ENCODE results near the gene ADAM30.
"Not testable (repeated sequence)": the region's sequence is repeated elsewhere in the genome, so short reads cannot be mapped to it uniquely, and the experiment has no call there.

ADAM30 gene

GRCh38 chr1:119868176-119868575 lies 28.1 kb downstream of the ADAM30 start:
- TF ChIP-seq MYC (IDR thresholded peaks at IDR 0.05; ENCODE audit: low read depth, low read length) (no peak), MAX (IDR thresholded peaks at IDR 0.05; ENCODE audit: low read depth, low read length) (no peak), POLR2A (IDR thresholded peaks at IDR 0.05; ENCODE audit: extremely low read depth, insufficient read length) (no peak)
- TF ChIP-seq, protein P1, sequence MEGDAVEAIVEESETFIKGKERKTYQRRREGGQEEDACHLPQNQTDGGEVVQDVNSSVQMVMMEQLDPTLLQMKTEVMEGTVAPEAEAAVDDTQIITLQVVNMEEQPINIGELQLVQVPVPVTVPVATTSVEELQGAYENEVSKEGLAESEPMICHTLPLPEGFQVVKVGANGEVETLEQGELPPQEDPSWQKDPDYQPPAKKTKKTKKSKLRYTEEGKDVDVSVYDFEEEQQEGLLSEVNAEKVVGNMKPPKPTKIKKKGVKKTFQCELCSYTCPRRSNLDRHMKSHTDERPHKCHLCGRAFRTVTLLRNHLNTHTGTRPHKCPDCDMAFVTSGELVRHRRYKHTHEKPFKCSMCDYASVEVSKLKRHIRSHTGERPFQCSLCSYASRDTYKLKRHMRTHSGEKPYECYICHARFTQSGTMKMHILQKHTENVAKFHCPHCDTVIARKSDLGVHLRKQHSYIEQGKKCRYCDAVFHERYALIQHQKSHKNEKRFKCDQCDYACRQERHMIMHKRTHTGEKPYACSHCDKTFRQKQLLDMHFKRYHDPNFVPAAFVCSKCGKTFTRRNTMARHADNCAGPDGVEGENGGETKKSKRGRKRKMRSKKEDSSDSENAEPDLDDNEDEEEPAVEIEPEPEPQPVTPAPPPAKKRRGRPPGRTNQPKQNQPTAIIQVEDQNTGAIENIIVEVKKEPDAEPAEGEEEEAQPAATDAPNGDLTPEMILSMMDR (IDR thresholded peaks at IDR 0.05; ENCODE audit: low read depth, low read length), result no peak
- DNase-seq (ENCODE audit: low read depth), result no peak
- no peak overlapping the region for H3K4me3 ChIP-seq (ENCODE audit: low read depth, low read length)

DNA sequence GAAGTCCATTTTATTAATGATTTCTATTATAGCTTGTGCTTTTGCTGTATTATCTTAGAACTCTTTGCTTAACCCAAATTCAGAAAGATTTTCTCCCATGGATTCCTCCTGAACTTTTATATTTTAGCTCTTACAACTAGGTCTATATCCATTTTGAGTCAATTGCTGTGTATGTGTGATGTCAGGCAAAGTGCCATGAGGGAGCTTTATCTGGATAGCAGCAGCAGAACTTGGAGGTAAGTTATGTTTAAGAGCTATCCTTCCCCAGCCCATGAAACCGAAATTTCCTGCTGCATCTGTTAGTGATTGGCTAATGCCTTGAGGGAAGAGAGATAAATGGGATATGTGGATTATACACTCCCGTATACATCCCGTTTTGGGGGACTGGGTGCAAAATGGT lies 29.9 kb downstream of the ADAM30 start:
- no peak for DNase-seq (ENCODE audit: low read depth)
- H3K4me3 ChIP-seq (ENCODE audit: low read depth, low read length), result no peak overlapping the region
- TF ChIP-seq MYC (IDR thresholded peaks at IDR 0.05; ENCODE audit: low read depth, low read length) (no peak), POLR2A (IDR thresholded peaks at IDR 0.05; ENCODE audit: extremely low read depth, insufficient read length) (no peak), MAX (IDR thresholded peaks at IDR 0.05; ENCODE audit: low read depth, low read length) (no peak)
- TF ChIP-seq, protein P1 (IDR thresholded peaks at IDR 0.05; ENCODE audit: low read depth, low read length), result no peak

DNA sequence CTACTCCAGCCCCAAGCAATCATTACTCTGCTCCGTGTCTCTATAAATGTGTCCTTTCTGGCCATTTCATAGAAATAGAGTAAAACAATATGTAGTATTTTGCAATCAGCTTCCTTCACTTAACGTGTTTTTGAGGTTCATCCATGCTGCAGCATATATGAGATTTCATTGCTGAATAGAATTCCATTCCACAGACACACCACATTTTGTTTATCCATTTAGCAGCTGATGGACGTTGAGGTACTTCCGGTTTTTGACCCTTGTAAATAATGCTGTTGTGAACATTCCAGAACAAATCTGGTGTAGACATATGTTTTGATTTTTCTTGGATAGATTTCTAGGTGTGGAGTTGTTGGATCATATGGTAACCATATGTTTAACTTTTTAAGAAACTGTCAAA lies 30.7 kb downstream of the ADAM30 start:
- no peak overlapping the region for H3K4me3 ChIP-seq (ENCODE audit: low read depth, low read length)
- DNase-seq (ENCODE audit: low read depth), result no peak
- TF ChIP-seq, protein P1 (IDR thresholded peaks at IDR 0.05; ENCODE audit: low read depth, low read length), result no peak
- no peak for TF ChIP-seq MYC (IDR thresholded peaks at IDR 0.05; ENCODE audit: low read depth, low read length)
- TF ChIP-seq POLR2A (IDR thresholded peaks at IDR 0.05; ENCODE audit: extremely low read depth, insufficient read length), result no peak
- no peak for TF ChIP-seq MAX (IDR thresholded peaks at IDR 0.05; ENCODE audit: low read depth, low read length)

GRCh38 chr1:119862276-119862675 lies 34.0 kb downstream of the ADAM30 start:
- no peak for DNase-seq (ENCODE audit: low read depth)
- H3K4me3 ChIP-seq (ENCODE audit: low read depth, low read length), result no peak overlapping the region
- TF ChIP-seq, protein P1 (IDR thresholded peaks at IDR 0.05; ENCODE audit: low read depth, low read length), result no peak
- TF ChIP-seq MAX (IDR thresholded peaks at IDR 0.05; ENCODE audit: low read depth, low read length) (no peak), POLR2A (IDR thresholded peaks at IDR 0.05; ENCODE audit: extremely low read depth, insufficient read length) (no peak), MYC (IDR thresholded peaks at IDR 0.05; ENCODE audit: low read depth, low read length) (no peak)

DNA sequence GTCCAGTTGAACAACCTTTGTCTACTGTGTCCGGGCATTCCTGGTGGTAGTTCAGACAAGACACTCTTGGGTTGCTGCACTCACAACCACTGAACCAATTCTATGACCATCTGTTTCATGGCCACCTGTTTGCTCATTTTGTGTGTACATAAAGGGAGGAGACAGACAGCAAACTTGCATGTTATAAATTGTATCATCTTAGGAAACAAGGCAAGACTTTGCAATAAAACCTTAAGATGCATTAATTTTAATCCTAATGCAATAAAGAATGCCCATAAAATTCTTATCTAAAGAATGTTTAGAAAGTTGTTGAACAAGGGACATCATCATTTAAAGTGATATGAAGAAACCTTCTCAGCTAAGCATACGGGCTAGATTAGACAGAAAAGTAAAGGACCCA lies 34.8 kb downstream of the ADAM30 start:
- TF ChIP-seq MAX (IDR thresholded peaks at IDR 0.05; ENCODE audit: low read depth, low read length) (no peak), POLR2A (IDR thresholded peaks at IDR 0.05; ENCODE audit: extremely low read depth, insufficient read length) (no peak)
- TF ChIP-seq, protein P1 (IDR thresholded peaks at IDR 0.05; ENCODE audit: low read depth, low read length), result no peak
- no peak overlapping the region for H3K4me3 ChIP-seq (ENCODE audit: low read depth, low read length)
- DNase-seq (ENCODE audit: low read depth), result no peak

DNA sequence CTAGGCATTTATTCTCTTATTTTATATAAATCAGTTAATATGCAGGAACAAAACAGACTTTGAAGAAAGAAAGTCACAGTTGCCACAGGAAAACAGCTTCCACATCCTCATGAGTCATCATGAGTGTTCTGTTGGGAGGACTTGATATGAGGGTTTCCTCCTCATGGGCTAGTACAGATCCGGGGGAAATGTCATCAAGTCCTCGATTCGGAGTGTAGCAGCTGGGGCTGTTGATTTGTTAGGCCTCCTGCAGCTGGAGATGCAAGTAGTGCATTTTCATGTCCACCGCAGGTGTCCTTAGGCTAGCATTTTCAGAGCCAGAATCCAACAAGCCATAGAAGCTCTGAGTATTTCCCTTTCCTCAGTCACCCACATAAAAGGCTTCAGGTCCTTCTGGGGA lies 36.7 kb downstream of the ADAM30 start:
- no peak overlapping the region for H3K4me3 ChIP-seq (ENCODE audit: low read depth, low read length)
- TF ChIP-seq POLR2A (IDR thresholded peaks at IDR 0.05; ENCODE audit: extremely low read depth, insufficient read length), result no peak
- TF ChIP-seq, protein P1 (IDR thresholded peaks at IDR 0.05; ENCODE audit: low read depth, low read length), result no peak
- TF ChIP-seq MYC (IDR thresholded peaks at IDR 0.05; ENCODE audit: low read depth, low read length), result no peak
- TF ChIP-seq MAX (IDR thresholded peaks at IDR 0.05; ENCODE audit: low read depth, low read length), result no peak
- peak; percentile 84 for DNase-seq (ENCODE audit: low read depth)

- not testable (repeated sequence) for H3K4me3 ChIP-seq (ENCODE audit: low read depth, low read length)
Observed at GRCh38 chr1:119858556-119859214, 37.6 kb downstream of the ADAM30 start.

More at GRCh38 chr1:119858556-119859214, 37.6 kb downstream of the ADAM30 start:
- not testable (repeated sequence) for DNase-seq (ENCODE audit: low read depth)

All from NB4 (cell line).